ENCODE data around the gene PRKAR1A. TPM values are rescaled to one million over a fixed set of nuclear protein-coding genes. Genes with fewer than 3 reads are reported as not detected.
"Not testable (repeated sequence)": the region's sequence is repeated elsewhere in the genome, so short reads cannot be mapped to it uniquely, and the experiment has no call there.

PRKAR1A gene
- total and polyA plus RNA-seq, 11 donors: 192 to 1,392 (median 837) TPM

- ATAC-seq (peak in 1 of 4 donors; percentile 9), DNase-seq (peak in 2 of 5 donors; percentile 18 to 37)
- Histone ChIP-seq H3K27me3 (no peaks in the 10 kb centered on the region), H3K27ac (peak overlapping the region; percentile 41 to 100 (median 98)), H3K36me3 (peaks cover 0 to 52% (median 44%) of the 10 kb centered on the region in 9 donors), H3K4me3 (peak overlapping the region; percentile 60 to 94 (median 76)), H3K4me1 (peaks cover 0 to 75% (median 55%) of the 10 kb centered on the region in 12 donors), H3K9me3 (no peaks in the 10 kb centered on the region)
- WGBS, 4 donors: 13 to 22% (median 16%) methylated on average over 15 of the region's 15 CpGs
- intact Hi-C loops (cut with DNase I): loop anchor here in 5 of 10 donors (5.0 kb wide), 3 partner anchors 43 to 268 kb away; partner anchors contain the start of gene AMZ2 (in 1 of the 5)
- TF ChIP-seq POLR2A (IDR thresholded peaks at IDR 0.05) (no peak), CTCF (IDR thresholded peaks at IDR 0.05) (no peak)
These were observed 2.8 kb downstream of the PRKAR1A start for GRCh38 chr17:68514831-68515635.

GRCh38 chr17:68516732-68517131 is 4.5 kb downstream of the PRKAR1A start:
- intact Hi-C loops (cut with DNase I): no loop called here
- peak overlapping the region in 6 of 12 donors; percentile 11 to 100 (median 64) for H3K27ac ChIP-seq
- no peaks in the 10 kb centered on the region for H3K9me3 ChIP-seq
- H3K36me3 ChIP-seq: peaks cover 0 to 69% (median 60%) of the 10 kb centered on the region in 9 donors
- ATAC-seq (no peak), DNase-seq (no peak)
- TF ChIP-seq CTCF (IDR thresholded peaks at IDR 0.05) (no peak), POLR2A (IDR thresholded peaks at IDR 0.05) (no peak)
- H3K27me3 ChIP-seq: no peaks in the 10 kb centered on the region
- peak overlapping the region in 2 of 12 donors; percentile 1 to 4 for H3K4me3 ChIP-seq
- H3K4me1 ChIP-seq: peaks cover 2 to 78% (median 60%) of the 10 kb centered on the region in 12 donors
- WGBS, 4 donors: 42 to 64% (median 48%) methylated on average over 1 of the region's 1 CpG

- WGBS, 4 donors: 91 to 98% (median 94%) methylated on average over 3 of the region's 3 CpGs
- intact Hi-C loops (cut with DNase I); DNase-seq; ATAC-seq; H3K27me3 ChIP-seq; H3K9me3 ChIP-seq: not testable (repeated sequence)
- Histone ChIP-seq H3K36me3 (peaks cover 0 to 77% (median 63%) of the 10 kb centered on the region in 9 donors), H3K4me1 (peaks cover 7 to 87% (median 69%) of the 10 kb centered on the region in 12 donors), H3K4me3 (peak overlapping the region in 1 of 12 donors; percentile 4), H3K27ac (peak overlapping the region in 6 of 12 donors; percentile 31 to 100 (median 52))
These were observed 5.4 kb downstream of the PRKAR1A start for GRCh38 chr17:68517605-68518004.

- peaks cover 0 to 84% (median 69%) of the 10 kb centered on the region in 9 donors for H3K36me3 ChIP-seq
- DNase-seq (no peak), ATAC-seq (peak in 1 of 4 donors; percentile 15)
- no peaks in the 10 kb centered on the region for H3K9me3 ChIP-seq
- 83 to 93% (median 89%) methylated on average over 8 to 9 of the region's 9 CpGs for WGBS, 4 donors
- TF ChIP-seq POLR2A (IDR thresholded peaks at IDR 0.05): no peak
- TF ChIP-seq CTCF (IDR thresholded peaks at IDR 0.05): no peak
- no peak overlapping the region for H3K4me3 ChIP-seq
- intact Hi-C loops (cut with DNase I): no loop called here
- peak overlapping the region in 11 of 12 donors; percentile 31 to 100 (median 55) for H3K27ac ChIP-seq
- H3K27me3 ChIP-seq: no peaks in the 10 kb centered on the region
- peaks cover 7 to 93% (median 75%) of the 10 kb centered on the region in 12 donors for H3K4me1 ChIP-seq
These were observed 6.0 kb downstream of the PRKAR1A start for GRCh38 chr17:68518063-68518815.

- Histone ChIP-seq H3K36me3 (peaks cover 0 to 92% (median 77%) of the 10 kb centered on the region in 9 donors), H3K27ac (peak overlapping the region; percentile 31 to 100 (median 54)), H3K4me1 (peaks cover 7 to 99% (median 78%) of the 10 kb centered on the region in 12 donors)
- H3K4me3 ChIP-seq; ATAC-seq; intact Hi-C loops (cut with DNase I); H3K27me3 ChIP-seq; DNase-seq; H3K9me3 ChIP-seq: not testable (repeated sequence)
- WGBS, 4 donors: 61 to 78% (median 77%) methylated on average over 3 of the region's 3 CpGs
These were observed 6.8 kb downstream of the PRKAR1A start for GRCh38 chr17:68519051-68519450.
